DMS53 treated with DMSO at 0.1 percent for 48 hours (cell line): Measurements from ENCODE around the gene PDE6B.
"Not testable (repeated sequence)": the region's sequence is repeated elsewhere in the genome, so short reads cannot be mapped to it uniquely, and the experiment has no call there.

Experiments
- DNase-seq: peaks from one replicate; lab custom pipeline; 2025; ENCODE audit not compliant: unreplicated experiment; lab: John Stamatoyannopoulos, UW

PDE6B gene

DNA sequence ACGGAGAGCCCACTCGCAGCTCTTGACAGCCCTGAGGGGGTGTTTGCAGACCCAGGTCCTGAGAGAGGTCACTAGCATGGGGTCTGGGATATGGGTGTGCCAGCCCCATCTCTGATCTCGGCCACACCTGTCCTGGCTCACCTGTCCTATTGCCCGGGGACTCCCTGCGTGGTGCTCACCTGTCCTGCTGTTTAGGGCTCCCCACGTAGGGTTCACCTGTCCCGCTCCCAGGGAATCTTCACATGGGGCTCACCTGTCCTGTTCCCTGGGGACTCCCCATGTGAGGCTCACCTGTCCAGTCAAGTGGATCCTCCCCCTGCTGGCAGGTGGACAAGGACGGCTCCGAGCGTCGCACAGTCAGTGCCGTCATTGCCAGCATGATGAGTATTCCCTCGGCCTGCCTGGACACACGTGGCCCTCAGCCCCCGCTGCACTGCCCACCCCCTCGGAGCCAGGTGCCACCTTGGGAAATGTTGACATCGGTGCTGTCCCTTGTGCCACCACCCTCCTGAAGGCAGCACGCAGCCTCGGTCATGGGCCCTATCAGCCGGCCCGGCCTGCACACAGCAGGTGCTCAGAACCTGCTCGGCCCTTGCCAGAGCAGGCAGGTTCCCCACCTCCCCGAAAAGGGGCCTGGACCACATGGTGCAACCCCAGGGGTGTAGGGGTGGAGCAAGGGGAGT lies 57.3 kb downstream of the PDE6B start:
- peak; percentile 76 for DNase-seq

DNA sequence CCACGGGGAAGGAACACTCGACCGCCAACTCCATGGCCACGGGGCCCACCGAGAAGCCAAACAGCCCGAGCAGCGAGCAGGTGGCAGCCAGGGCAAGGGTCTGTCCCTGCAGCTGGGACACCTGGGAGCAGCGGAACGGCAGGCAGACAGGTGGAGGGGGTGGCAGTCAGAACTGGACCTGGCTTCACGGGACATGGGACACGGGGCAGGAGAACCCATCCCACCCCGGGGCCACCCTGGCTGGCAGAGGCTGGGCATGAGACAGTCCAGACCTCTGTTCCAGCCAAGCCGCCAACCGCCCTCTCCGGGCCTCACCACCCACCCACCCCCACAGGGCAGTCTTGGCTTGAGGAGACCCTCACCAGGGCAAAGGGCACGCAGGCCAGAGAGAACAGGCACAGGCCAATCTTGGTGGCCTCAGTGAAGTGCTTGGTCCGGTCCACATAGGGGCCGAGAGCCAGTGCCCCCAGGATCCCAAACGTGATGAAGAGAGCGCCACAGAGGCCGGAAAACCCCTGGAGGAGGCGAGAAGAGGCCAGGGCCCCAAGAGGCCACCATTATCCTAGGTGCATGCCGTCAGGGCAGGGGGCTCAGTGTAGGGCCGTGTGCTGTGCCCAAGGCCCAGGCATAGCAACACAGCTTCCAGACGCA lies 58.0 kb downstream of the PDE6B start:
- no peak for DNase-seq

DNA sequence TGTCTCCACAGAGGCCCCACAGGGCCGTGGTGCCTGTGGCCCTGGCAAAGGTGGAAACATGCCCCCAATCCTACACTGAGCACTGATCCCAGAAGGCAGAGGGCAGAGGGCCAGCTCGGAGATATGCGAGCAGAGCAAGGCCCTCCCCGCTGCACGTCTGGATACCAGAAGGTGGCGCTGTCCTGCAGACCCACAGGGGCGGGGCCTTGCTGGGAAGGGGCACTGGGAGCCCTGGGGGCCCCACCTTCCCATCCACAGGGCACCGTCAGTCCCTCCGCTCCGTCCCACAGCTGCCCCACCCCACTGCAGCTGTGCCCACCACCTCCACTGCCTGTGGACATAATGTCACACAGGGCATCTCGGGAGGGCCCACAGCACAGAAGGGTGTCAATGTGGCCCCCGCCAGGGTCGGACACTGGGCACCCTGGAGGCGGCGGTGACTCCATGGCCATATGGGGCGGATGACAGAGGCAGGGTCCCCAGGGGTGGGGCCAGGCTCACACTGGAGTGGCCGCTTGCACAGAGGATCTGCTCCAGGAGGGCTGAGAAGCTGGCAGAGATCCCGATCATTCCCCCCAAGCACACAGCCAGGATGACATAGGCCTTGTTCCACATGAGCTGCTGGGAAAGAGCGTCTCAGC lies 58.7 kb downstream of the PDE6B start:
- peak; percentile 52 for DNase-seq

DNA sequence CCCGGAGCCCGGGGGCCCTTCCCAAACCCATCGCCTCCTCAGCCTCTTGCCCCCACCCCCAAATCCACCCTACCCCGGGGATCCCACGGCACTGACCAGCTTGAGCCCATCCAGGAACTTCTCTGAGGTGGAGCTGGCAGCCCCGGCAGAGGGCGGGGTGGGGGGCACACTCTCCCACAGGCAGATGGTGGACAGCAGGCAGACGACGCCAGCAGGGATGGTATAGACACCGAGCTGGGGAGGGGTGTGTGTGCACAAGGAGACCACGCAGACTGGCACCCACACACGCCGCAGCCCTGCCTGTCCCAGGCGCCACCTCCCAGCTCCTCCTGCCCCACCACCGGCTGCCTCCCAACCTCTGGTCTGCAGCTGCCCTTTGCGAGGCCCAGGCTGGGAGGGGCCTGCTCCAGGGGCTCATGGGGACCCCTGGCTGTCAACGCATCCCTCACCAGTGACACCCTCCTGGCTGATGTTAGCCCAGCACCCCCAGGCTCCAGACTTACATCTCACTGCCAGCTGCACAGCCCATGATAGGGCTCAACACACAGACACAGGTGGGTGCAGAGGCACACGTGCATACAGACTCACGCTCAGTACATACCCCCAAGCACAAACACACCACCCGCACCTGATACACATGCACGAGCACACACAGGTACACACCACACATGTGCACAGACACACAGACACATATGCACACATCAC lies 59.4 kb downstream of the PDE6B start:
- DNase-seq: no peak

DNA sequence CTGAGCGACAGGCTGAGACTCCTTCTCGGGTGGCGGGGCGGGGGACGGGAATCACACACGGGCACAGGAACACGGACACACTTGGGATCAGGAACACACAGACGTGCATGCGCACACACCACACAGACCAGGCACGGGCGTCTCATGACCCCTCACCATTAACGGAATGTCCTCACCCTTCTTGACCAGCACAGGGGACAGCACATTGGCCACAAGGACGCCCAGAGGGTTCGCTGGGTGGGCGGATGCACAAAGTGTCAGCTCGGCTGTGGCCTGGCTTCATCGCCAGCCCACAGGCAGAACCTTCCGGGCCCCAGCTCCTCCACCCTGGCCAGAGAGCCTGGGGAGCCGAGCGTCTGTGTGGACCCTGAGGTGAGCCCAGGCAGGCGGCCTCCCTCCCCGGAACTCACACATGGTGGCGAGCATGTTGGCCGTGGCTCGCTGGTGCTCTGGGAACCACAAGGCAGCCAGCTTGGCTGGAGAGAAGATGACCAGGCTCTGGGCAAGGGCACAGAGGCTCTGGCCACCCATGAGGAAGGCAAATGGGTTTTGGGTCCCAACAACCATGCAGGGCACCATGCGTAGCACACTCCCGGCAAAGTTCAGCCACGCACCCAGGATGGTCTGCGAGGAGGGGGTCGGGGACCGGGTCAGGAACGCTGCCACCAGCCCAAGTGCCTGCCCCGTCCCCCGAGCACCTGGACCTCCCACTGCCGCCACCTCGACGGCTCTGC lies 60.5 kb downstream of the PDE6B start:
- DNase-seq: no peak

DNA sequence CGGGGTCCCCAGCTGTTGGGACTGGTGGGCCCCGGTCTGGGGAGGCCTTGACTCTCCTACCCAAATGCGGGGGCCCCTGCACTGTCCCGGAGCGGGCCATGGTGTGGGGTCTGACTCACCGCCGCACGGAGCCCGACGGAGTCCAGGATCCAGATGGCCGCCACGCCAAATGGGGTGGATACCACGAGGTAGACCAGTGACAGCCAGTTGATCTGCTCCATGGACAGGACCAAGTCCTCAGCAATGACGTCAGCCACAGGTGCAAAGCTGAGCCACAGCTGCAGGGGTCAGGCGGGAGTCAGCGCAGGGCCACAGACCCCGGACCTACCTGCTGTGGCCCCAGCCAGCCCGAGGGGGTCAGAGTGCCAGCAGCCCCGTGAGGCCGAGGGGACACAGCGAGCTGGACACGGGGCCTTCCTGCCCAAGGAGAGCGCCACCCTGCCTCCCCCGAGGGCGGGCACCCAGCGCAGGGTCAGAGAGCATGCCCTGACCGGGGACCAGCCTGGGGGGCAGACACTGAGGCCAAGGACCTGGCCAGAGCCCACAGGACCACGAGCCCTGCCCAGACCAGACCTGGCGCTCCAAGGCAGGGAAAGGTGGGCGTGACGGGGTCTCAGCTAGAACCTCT lies 61.2 kb downstream of the PDE6B start:
- no peak for DNase-seq

DNA sequence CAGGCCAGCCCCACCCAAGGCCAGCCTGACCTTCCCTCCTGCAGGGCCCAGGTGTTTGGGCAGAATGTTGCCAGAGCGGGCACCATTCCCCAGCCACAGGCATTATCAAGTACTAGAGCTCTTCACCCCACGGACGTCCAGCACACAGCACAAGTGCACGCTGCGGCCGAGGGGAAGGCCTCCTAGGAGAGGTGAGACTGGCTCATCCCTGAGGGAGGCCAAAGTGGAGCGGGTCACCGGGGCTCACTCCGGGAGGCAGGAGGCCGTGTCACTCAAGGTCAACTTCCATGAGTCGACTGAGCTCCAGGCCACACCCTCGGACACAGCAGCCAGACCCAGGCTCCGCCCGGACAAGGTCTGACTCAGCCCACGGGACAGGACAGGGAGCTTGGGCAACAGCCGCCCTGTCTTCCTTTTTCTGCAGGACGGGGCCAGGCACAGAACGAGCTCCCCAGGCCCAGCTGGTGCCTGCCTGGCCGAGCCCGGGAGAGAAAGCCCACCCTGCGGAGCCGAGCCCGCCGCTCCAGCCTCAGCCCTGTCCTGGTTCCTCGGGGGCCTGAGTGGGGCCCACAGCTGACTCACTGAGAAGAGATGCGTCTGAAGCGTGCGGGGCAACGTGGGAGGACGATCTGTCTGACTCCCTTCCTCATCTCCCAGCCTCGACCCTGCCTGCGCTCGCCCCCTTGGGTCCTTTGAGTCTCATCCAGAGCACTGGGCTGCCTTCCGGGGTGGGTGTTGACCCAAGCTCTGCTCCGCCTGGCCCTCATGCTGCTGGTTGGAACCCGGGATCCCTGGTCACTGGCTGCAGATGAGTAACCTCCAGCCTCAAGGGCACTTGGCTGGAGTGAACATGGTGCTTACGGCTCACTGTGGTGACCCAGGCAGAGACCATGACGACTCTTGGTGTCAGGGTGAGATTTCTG lies 61.9 kb downstream of the PDE6B start:
- no peak for DNase-seq

DNA sequence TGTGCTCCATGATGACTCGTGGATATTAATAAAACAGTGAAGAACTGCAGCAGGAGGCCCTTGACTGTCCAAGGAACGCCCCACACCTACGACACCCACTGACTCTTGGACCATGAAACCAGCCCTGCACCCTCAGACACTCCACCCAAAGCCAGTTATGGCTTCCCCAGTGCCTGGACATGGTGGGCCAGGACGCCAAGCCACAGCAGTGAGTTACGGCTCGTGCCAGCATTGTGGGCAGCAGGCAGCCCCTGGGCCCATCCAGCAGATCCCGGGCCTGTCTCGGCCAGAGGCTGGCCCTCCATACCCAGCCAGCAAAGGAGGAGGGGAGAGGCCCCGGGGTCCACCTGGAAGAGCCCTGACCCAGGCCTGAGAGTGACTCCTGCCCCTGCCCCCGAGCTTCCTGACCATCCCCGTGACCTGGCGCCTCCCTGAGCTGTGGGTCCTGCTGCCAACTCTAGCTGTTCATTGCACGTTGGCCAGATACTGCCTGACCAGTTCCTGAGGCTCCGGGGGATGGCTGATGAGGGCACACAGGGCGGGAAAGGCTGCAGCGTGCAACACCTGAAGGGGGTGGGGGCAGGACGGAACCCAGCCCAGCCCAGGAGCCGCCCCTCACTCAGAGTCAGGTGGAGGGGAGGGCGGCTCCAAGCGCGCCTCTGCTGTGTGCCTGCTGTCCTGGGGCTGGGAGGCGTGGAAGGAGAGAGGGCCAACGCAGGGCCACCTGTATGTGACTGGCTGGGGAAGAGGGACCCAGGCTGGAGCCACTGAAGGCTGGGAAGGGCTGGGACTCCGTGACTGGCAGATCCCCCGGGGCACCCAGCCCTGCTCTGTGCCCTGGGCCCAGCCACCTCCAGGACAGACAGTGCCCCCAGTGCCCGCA lies 62.8 kb downstream of the PDE6B start:
- DNase-seq: peak; percentile 50

DNA sequence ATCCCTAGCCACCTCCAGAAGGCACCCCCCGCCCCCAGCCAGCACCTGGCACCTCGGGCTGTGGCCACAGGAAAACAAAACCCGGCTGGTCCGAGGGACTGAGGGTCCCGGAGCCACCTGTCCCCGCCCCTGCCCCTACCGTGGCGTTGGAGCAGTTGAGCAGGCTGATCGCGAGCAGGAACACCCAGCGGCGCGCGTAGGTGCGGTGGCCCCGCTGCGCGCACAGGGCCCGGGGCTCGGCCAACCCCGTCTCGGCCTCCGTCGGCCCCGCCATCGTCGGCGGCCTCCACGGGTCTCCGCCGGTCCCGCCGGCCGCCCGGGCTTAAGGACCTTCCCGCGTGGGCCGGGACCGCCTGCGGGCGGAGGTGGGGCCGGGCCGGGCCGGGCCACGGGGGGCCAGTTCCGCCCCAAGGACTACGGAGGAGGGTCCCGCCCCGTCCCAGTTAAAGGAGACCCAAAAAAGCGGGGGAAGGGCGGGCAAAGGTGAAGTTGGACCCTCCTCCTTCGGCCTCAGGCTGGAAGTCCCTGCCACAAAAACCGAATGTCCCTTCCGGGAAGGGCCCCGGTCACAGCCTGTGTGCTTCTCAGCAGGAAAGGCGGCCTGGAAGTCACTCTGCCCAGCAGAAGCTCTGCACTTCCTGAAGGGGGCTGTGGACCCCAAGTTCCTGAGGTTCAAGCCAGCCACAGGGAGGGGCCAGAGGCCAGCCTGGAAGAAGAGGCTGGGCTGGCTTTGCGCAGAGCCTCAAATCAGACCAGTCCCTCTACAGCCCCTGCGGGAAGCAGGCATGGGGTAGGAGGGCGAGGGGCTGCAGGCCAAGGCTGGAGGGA lies 63.7 kb downstream of the PDE6B start, which contains the start of gene SLC49A3:
Gene SLC49A3 (minus strand): TSS at position 298 of the 828 bp plus-strand sequence. CDS start 24 bp downstream, at position 274.
- DNase-seq: peak; percentile 18

DNA sequence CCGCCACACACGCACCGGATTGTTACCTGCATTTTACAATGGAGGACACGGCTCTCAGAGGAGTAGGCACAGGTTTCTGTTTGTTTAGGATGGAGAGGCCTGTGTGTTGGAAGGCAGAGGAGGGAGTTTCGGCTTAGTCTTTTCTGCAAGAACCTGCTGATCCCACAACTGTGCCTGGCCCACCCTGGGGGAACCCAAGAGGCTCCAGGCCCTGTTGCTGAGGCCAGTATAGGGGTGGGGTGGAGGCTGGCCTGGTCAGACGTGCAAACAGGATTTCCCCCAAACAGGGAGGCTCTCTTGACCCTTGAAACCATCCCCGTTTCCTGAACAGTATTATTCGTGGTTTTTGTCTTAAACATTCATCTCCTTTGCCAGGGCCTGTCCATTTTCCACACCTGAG lies 64.3 kb downstream of the PDE6B start:
- peak; percentile 46 for DNase-seq

DNA sequence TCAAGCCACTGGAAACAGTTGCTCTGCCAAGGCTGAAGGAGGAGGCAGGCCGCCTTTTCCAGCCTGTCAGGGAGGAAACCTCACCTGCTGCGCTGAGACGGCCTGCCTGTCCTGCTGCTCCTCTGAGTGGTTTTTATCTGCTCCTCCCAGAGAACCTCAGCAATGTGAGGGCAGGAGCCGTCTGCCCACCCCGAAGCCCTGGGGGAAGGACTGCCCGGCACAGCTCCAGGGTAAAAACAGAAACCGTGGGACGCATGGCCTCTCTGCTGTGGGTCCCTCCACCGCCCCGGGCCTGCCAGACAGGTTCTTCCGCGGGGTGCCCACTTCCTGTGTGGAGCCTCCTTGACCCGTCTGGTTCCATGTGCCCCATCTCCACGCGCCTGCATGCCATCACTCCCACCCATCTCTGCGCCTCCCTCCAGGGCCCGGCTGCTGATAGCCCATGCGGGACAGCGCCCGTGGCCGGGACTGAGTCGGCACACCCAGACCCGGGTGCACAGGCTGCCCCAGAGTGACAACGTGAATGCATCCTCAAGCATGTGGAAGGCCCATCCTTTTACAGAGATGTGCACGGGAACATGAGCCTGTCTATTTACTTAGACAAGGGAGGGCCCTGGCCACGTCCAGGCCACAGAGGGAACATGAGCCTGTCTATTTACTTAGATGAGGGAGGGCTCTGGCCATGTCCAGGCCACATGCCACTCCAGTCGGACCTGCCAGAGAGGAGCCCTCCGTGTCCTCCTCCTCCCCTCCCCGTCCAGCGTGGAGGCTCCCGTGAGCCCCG lies 67.6 kb downstream of the PDE6B start:
- peak; percentile 62 for DNase-seq

DNA sequence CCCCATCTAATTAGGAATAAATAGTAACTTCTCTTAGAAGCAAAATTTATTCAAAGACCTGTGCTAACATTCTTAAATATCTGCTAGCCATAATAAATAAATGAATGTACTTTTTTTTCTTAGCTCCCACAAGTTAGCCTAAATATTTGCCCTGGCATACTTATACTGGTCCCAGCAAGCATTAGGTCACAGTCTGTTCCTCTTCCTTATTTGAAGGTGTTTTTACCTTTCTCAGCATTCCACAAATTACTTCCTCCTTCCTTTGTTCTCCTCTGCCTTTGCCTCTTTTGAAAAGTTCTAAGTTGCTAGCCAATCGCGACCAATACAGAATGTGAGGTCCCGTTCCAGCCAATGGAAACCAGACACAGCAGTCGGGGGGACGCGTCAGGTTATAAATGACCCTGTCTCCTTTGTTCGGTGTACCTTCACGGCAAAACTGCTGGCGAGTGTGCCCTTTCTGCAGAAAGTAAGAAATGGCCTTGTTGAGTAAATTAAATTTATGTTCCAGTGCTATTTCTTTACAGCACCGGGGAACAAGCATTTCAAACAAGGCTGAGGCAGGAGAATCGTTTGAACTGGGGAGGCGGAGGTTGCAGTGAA lies 69.1 kb downstream of the PDE6B start:
- not testable (repeated sequence) for DNase-seq

DNA sequence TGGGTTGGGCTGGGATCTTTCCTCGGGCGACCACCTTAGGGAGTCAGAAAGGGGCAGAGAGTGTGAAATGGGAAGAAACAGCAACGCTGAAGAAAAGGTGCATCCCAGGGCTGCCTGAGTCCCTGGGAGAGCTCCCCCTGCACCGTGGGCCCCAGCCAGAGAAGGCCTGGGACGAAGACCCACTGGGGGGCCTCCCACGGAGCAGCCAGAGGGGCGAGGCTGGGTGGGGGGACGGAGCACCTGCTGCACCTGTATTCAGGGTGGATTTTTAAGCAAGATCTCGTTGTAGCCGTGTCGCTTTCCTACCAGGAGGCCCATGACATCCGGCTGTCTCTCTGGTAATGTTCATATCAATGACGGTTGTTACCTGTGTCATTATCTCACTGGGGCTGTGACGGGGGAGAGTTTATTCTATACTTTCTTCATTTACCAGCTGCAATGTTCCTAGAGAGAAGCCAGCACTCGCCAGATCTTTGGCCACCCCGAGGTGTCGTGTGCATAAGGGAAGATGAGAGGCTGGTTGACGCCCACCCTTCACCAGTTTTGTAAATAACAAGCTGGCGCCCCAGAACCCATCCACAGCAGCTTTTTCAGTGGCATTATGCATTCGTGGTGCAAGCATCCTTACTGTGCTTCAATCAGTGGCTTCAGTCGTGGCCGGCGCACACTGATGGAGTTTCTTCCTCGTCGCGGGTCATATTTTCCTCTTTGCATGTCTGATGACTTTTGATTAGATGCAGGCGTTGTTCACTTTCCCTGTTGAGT lies 74.6 kb downstream of the PDE6B start:
- DNase-seq: no peak

DNA sequence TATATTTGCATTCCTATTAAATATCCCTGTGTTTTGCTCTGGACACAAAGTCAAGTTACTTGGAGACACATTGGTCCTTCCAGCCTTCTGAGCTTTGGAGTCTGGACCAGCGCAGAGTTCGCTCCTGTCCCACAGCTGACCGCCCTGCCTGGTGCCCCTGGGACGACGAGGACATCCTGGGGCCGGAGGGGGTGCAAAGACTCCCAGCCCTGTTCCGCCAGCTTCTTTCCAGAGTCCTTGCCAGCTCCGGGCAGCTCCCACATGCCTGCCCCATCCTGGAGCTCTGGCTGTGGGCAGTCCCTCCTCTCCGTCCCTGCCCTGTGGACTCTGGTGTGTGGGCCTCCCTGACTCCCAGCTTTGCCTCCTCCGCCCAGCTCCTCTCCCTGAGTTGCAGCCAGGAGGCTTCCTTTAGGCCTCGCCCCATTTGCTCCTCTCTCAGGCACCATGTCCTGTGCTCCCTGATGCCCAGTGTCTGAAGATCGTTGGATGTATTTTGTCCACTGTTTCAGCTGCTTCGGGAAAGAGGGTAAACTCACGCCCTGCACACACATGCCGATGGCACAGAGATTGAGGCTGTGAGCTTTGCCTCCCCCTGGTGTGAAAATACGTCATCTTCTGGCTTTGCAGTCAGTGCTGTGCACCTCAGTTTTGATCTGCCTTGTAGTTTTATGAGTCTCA lies 75.4 kb downstream of the PDE6B start:
- DNase-seq: no peak

DNA sequence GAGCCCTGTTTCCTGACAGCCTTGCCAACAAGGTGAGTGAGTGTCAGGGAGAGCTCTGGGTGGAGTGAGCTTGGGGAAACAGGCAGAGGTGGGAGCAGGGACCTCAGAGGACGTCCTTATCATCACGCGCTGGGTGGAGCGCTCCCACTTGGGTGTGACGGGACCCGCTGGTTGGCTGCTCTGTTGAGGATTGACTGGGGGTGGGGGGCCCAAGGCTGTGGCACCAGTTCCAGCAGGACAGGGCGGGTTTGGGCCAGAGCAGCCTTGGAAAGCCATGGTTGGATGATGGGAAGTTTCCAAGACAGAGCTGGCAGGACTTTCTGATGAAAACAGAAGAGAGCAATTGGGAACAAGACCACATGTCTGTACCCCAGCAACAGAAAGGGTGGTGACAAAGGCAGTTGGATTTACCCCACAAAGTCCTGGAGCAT lies 77.3 kb downstream of the PDE6B start:
- DNase-seq: no peak
